Vagina (tissue), 2 donors: Measurements from ENCODE around the gene BCL6.

ENCODE experiments used
- CTCF ChIP-seq, 3 experiments: fragments of 450-650 bp in 2 of 3; fragments of 200-600 bp in 1 of 3; sonication (generic) in 1 of 3; IDR thresholded peaks; one replicate each; pipeline ENCODE4 v1.5.1; 2017 to 2019; ENCODE audit warnings: antibody characterized with exemption in 3 of 3, mild to moderate bottlenecking in 2 of 3, moderate library complexity in 2 of 3
- POLR2AphosphoS5 ChIP-seq, 2 donors: sonication (generic); formaldehyde crosslinking; IDR thresholded peaks; one replicate each; pipeline ENCODE4 v1.9.0; 2017; ENCODE audit warnings: antibody characterized with exemption in 2 of 2, mild to moderate bottlenecking in 2 of 2, low read depth in 1 of 2; ENCODE audit not compliant: insufficient read depth in 1 of 2

GRCh38 chr3:187788984-187789857 is 44.0 kb upstream of the BCL6 start:
- TF ChIP-seq CTCF (IDR thresholded peaks at IDR 0.05) (no peak), POLR2AphosphoS5 (IDR thresholded peaks at IDR 0.05; ENCODE audit: insufficient read depth in 1 of 2, low read depth in 1 of 2) (no peak)
